Retinal pigment epithelial cell (primary cell): ENCODE data around the gene PNISR.

Experiments
- DNase-seq: peaks from one replicate; pipeline ENCODE4 v3.0.0-alpha.2; 2010; ENCODE audit warnings: low read depth
- H3K4me3 ChIP-seq: 2 replicates; pipeline ENCODE4 v1.5.1; 2011; ENCODE audit warnings: mild to moderate bottlenecking, low read length, control low read depth, moderate library complexity
- TF ChIP-seq, protein P1 (sequence below): conservative IDR thresholded peaks from 2 replicates; pipeline ENCODE4 v1.5.1; 2011; ENCODE audit warnings: low read depth, low read length, control low read depth, inconsistent platforms

The PNISR gene

DNA sequence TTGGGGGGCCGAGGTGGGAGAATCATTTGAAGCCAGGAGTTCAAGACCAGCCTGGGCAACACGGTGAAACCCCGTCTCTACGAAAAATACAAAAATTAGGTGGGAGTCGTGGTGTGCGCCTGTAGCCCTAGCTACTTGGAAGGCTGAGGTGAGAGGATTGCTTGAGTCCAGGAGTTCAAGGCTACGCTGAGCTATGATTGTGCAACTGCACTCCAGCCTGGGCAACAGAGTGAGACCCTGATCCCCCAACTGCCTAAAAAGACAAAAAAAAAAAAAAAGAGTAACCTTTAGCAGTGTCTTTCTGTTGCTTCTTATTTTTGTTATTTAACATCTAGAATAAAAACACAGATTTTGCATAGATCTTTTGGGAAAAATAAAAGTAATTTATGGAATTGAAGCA is 18.0 kb downstream of the PNISR start:
- DNase-seq: no peak
- TF ChIP-seq, protein P1, sequence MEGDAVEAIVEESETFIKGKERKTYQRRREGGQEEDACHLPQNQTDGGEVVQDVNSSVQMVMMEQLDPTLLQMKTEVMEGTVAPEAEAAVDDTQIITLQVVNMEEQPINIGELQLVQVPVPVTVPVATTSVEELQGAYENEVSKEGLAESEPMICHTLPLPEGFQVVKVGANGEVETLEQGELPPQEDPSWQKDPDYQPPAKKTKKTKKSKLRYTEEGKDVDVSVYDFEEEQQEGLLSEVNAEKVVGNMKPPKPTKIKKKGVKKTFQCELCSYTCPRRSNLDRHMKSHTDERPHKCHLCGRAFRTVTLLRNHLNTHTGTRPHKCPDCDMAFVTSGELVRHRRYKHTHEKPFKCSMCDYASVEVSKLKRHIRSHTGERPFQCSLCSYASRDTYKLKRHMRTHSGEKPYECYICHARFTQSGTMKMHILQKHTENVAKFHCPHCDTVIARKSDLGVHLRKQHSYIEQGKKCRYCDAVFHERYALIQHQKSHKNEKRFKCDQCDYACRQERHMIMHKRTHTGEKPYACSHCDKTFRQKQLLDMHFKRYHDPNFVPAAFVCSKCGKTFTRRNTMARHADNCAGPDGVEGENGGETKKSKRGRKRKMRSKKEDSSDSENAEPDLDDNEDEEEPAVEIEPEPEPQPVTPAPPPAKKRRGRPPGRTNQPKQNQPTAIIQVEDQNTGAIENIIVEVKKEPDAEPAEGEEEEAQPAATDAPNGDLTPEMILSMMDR: no peak
- no peak overlapping the region for H3K4me3 ChIP-seq

GRCh38 chr6:99402448-99402847 is 22.7 kb downstream of the PNISR start:
- H3K4me3 ChIP-seq: no peak overlapping the region
- TF ChIP-seq, protein P1: no peak
- DNase-seq: no peak

- no peak for DNase-seq
- H3K4me3 ChIP-seq: no peak overlapping the region
- TF ChIP-seq, protein P1: no peak
Measured at GRCh38 chr6:99397287-99397686, 27.8 kb downstream of the PNISR start.

DNA sequence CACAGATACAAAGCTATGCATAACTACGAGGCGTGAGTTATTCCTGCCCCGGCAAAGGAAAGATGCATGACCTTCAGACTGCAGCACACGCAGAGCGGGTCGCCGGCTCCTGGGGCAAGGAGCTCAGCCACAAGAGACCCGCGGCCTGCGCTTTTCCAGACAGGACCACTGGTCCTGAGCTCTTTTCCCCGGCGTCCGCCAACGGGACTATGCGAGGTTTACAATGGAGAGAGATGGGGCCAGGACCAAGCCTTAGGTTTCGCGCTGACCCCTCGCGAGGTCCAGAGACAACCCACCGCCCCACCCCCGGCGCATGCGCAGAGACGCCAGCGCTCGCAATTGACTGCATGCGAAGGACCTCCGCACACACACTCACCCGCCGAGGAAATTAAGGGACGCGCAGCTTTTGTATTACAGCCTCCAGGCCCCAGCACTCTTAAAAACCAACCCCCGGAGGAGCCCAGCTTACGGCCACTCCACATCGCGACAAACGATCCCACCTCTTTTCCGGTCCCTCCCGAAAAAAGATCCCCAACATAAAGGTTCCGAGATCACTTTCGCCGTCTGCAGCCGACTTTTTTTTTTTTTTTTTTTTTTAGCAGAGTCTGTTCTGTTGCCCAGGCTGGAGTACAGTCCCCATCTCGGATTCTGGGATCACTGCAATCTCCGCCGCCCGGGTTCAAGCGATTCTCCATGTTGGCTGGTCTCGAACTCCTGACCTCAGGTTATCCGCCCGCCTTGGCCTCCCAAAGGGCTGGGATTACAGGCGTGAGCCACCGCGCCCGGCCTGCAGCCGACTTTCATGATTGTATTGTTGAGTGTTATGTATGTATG is 31.2 kb downstream of the PNISR start, which contains the start of gene COQ3:
Gene COQ3, minus strand, starts transcription at position 498 of the 834 bp plus-strand sequence. Its CDS starts 16 bp downstream, at position 482.
- DNase-seq: peak; percentile 39

DNA sequence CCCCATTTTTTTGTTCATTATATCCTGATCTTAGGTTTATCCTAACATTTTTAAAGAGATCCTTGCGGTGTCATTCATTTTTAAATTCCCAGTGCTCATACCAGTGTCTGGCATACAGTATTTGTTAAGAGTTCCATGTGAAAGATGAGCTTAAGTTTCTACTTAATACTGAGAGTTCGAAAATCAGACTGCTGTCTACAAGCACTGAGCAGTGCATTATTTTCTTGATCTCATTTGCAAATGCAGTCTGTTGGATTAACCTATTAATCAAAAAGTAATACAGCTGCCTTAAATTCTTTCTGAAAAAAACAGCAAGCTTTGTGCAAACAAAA is 31.8 kb downstream of the PNISR start:
- TF ChIP-seq, protein P1: no peak

More for the DNA sequence above, 31.2 kb downstream of the PNISR start, which contains the start of gene COQ3:
- TF ChIP-seq, protein P1: no peak
- peak within 1 kb of the TSS; percentile 74 for H3K4me3 ChIP-seq

GRCh38 chr6:99390896-99391295 is 34.2 kb downstream of the PNISR start:
- H3K4me3 ChIP-seq: no peak overlapping the region
- DNase-seq: no peak
- TF ChIP-seq, protein P1: no peak

More for the DNA sequence above, 31.8 kb downstream of the PNISR start:
- H3K4me3 ChIP-seq: peak overlapping the region; percentile 74
- DNase-seq: no peak

DNA sequence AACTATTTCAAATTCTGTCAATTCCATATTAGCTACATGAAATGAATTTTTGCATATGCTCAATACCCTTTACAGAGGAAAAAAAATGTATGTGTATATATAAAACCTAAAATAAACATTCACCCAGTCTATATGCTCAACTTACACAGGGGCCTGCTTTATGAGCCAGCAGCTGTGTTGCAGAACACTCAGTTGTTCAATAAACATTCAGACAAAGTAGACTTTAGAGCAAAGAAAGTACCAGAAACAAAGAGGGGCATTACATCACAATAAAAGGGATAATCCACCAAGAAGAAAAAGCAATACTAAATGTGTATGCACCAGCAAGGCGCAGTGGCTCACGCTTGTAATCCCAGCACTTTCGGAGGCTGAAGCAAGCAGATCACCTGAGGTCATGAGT is 40.6 kb downstream of the PNISR start:
- TF ChIP-seq, protein P1: no peak
- no peak for DNase-seq
- no peak overlapping the region for H3K4me3 ChIP-seq
